Nephron (organoid): ENCODE data around the gene ERBB3.

ENCODE experiments used
- H3K27ac Mint-ChIP-seq, 3 experiments: 2 replicates each; pipeline ENCODE4 v1.8.0; 2020; ENCODE audit warnings: mixed read lengths in 3 of 3, mild to moderate bottlenecking in 2 of 3, moderate library complexity in 1 of 3
- H3K27me3 Mint-ChIP-seq: 2 replicates; pipeline ENCODE4 v1.8.0; 2021; ENCODE audit warnings: low read depth, mild to moderate bottlenecking, moderate library complexity, mixed read lengths
- H3K36me3 Mint-ChIP-seq: 2 replicates; pipeline ENCODE4 v1.8.0; 2020; ENCODE audit warnings: low read depth, mixed read lengths
- H3K4me1 Mint-ChIP-seq: 2 replicates; pipeline ENCODE4 v1.8.0; 2020; ENCODE audit warnings: mixed read lengths
- H3K4me3 Mint-ChIP-seq, 3 experiments: 2 replicates each; pipeline ENCODE4 v1.8.0; 2020; ENCODE audit warnings: mild to moderate bottlenecking in 3 of 3, mixed read lengths in 3 of 3, moderate library complexity in 2 of 3
- H3K9me3 Mint-ChIP-seq: 2 replicates; pipeline ENCODE4 v1.8.0; 2020; ENCODE audit warnings: mixed read lengths
- CTCF ChIP-seq, 3 experiments: fragments of 200-600 bp; sonication (generic); IDR thresholded peaks; one replicate each; pipeline ENCODE4 v1.5.0; 2021; ENCODE audit warnings: antibody characterized with exemption in 3 of 3; ENCODE audit not compliant: unreplicated experiment in 3 of 3

Gene ERBB3

DNA sequence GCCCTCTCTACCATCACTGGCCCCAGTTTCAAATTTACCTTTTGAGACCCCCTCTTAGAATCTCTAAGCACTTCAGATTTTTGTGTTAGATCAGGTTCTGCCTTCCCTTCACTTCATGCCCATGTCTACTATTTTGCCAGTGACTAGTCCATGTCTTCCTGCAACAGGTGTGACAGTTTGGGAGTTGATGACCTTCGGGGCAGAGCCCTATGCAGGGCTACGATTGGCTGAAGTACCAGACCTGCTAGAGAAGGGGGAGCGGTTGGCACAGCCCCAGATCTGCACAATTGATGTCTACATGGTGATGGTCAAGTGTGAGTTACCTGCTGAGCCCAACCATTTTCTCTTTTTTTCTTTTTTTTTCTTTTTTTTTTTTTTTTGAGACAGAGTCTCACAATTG is 18.6 kb downstream of the ERBB3 start:
- TF ChIP-seq CTCF (IDR thresholded peaks at IDR 0.05; ENCODE audit: unreplicated experiment in 3 of 3), result no peak
- Mint-ChIP-seq H3K9me3 (no peaks in the 10 kb centered on the region), H3K4me1 (peaks cover 7% of the 10 kb centered on the region), H3K27me3 (peaks cover 7% of the 10 kb centered on the region), H3K4me3 (no peak overlapping the region), H3K27ac (no peak overlapping the region), H3K36me3 (peaks cover 34% of the 10 kb centered on the region)

GRCh38 chr12:56099787-56100186 is 19.8 kb downstream of the ERBB3 start:
- H3K9me3 Mint-ChIP-seq, result no peaks in the 10 kb centered on the region
- H3K4me1 Mint-ChIP-seq, result peaks cover 11% of the 10 kb centered on the region
- no peak overlapping the region for H3K27ac Mint-ChIP-seq
- H3K4me3 Mint-ChIP-seq, result peak overlapping the region in 2 of 3 experiments; percentile 5 to 34
- no peak for TF ChIP-seq CTCF (IDR thresholded peaks at IDR 0.05; ENCODE audit: unreplicated experiment in 3 of 3)
- peaks cover 7% of the 10 kb centered on the region for H3K27me3 Mint-ChIP-seq
- H3K36me3 Mint-ChIP-seq, result peaks cover 27% of the 10 kb centered on the region

- Mint-ChIP-seq H3K27ac (no peak overlapping the region), H3K27me3 (peaks cover 6% of the 10 kb centered on the region), H3K36me3 (peaks cover 28% of the 10 kb centered on the region), H3K4me3 (no peak overlapping the region), H3K4me1 (peaks cover 20% of the 10 kb centered on the region), H3K9me3 (no peaks in the 10 kb centered on the region)
- TF ChIP-seq CTCF (IDR thresholded peaks at IDR 0.05; ENCODE audit: unreplicated experiment in 3 of 3), result no peak
Observed at GRCh38 chr12:56101045-56101444, 21.1 kb downstream of the ERBB3 start.

- H3K9me3 Mint-ChIP-seq, result no peaks in the 10 kb centered on the region
- peaks cover 32% of the 10 kb centered on the region for H3K4me1 Mint-ChIP-seq
- H3K27ac Mint-ChIP-seq, result peak overlapping the region; percentile 90 to 97 (median 97)
- H3K36me3 Mint-ChIP-seq, result peaks cover 35% of the 10 kb centered on the region
- TF ChIP-seq CTCF (IDR thresholded peaks at IDR 0.05; ENCODE audit: unreplicated experiment in 3 of 3), result no peak
- H3K27me3 Mint-ChIP-seq, result peaks cover 3% of the 10 kb centered on the region
- H3K4me3 Mint-ChIP-seq, result peak overlapping the region; percentile 93 to 95 (median 94)
Observed at GRCh38 chr12:56102683-56103065, 22.7 kb downstream of the ERBB3 start.

GRCh38 chr12:56103066-56103711 is 23.2 kb downstream of the ERBB3 start:
- Mint-ChIP-seq H3K4me3 (peak overlapping the region; percentile 93 to 95 (median 94)), H3K27me3 (peaks cover 3% of the 10 kb centered on the region), H3K9me3 (no peaks in the 10 kb centered on the region), H3K27ac (peak overlapping the region; percentile 90 to 97 (median 97)), H3K4me1 (peaks cover 32% of the 10 kb centered on the region), H3K36me3 (peaks cover 38% of the 10 kb centered on the region)
- TF ChIP-seq CTCF (IDR thresholded peaks at IDR 0.05; ENCODE audit: unreplicated experiment in 3 of 3), result no peak

DNA sequence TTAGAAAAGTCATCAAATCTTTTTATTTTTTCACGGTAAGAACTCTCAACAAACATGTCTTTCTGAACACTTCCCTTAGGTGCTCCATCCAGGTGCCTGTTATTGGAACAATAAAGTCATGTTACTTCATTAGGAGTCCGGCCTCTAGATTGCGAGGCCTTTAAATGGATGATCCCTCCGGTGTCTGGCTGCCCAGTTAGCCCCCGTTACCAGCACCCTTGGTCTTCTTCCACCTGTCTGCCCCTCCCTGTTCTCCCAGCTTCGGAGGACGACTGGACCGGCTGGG is 23.8 kb downstream of the ERBB3 start:
- Mint-ChIP-seq H3K9me3 (no peaks in the 10 kb centered on the region), H3K36me3 (peaks cover 43% of the 10 kb centered on the region), H3K27me3 (peaks cover 3% of the 10 kb centered on the region), H3K27ac (peak overlapping the region; percentile 90 to 97 (median 97)), H3K4me3 (peak overlapping the region; percentile 93 to 95 (median 94)), H3K4me1 (peaks cover 32% of the 10 kb centered on the region)
- TF ChIP-seq CTCF (IDR thresholded peaks at IDR 0.05; ENCODE audit: unreplicated experiment in 3 of 3), result no peak
